Lower lobe of right lung (tissue), 2 donors: ENCODE measurements around the gene NUBP1. TPM values are rescaled to one million over a fixed set of nuclear protein-coding genes. Genes with fewer than 3 reads are reported as not detected.

ENCODE experiments used
- ATAC-seq, 2 donors: fragments of 200-7000 bp; cut with Tn5 transposase; one replicate each; pipeline ENCODE4 v1.9.1; 2020 to 2022; ENCODE audit warnings: mild to moderate bottlenecking in 2 of 2, moderate library complexity in 2 of 2
- DNase-seq: peaks from one replicate; pipeline ENCODE4 v3.0.0-alpha.2; 2020
- H3K27ac ChIP-seq: fragments of 200-600 bp; one replicate; pipeline ENCODE4 v1.8.0; 2022
- H3K27me3 ChIP-seq: fragments of 200-600 bp; one replicate; pipeline ENCODE4 v1.8.0; 2022; ENCODE audit warnings: low read depth
- H3K36me3 ChIP-seq: fragments of 200-600 bp; one replicate; pipeline ENCODE4 v1.8.0; 2022; ENCODE audit warnings: mild to moderate bottlenecking
- H3K4me1 ChIP-seq: fragments of 200-600 bp; one replicate; pipeline ENCODE4 v1.8.0; 2022
- H3K4me3 ChIP-seq: fragments of 200-600 bp; one replicate; pipeline ENCODE4 v1.8.0; 2022; ENCODE audit warnings: mild to moderate bottlenecking
- H3K9me3 ChIP-seq: fragments of 200-600 bp; one replicate; pipeline ENCODE4 v1.8.0; 2022
- CTCF ChIP-seq: fragments of 200-600 bp; IDR thresholded peaks from one replicate; pipeline ENCODE4 v1.8.0; 2022; ENCODE audit warnings: antibody characterized with exemption, mild to moderate bottlenecking
- intact Hi-C: fragments of 100-400 bp; cut with DNase I; formaldehyde crosslinking; loops from one replicate; pipeline ENCODE4 v1.11.0; 2022
- total RNA-seq: library from RNA; stranded (reverse); fragmentation: NEBNext Ultra II Directional; extraction: Animal tissue kit (Norgen Biotek cat#: 25700); gene quantifications from one replicate; pipeline ENCODE4 v1.2.1, GENCODE V29; 2021
- donor health status: DM: no; HTN: yes; CAD: no; lungs with severe emphysema.

The NUBP1 gene
- total RNA-seq, 1 donor from 2014 or later: 37.7 TPM

DNA sequence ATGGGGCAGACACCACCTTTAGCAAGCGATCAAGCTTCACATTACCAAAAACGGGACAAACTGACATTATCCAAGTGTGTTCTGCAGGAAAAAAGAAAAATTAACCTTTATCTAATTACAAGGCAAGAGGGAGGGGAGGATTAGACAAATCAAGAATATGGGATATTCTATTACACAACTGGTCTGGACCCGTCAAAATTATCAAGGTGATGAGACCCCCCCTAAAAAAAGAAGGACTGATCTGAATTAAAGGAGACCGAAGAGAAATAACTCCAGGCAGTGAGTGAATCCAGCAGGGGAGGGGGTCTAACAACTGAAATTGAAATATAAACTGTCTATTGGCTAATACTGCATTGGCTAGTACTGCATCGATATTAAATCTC is 424 bp upstream of the NUBP1 start:
- Histone ChIP-seq H3K27ac (peak overlapping the region; percentile 99), H3K27me3 (no peaks in the 10 kb centered on the region), H3K9me3 (no peaks in the 10 kb centered on the region), H3K36me3 (peaks cover 20% of the 10 kb centered on the region), H3K4me1 (peaks cover 40% of the 10 kb centered on the region), H3K4me3 (peak overlapping the region; percentile 71)
- no peak for DNase-seq
- no peak for TF ChIP-seq CTCF
- intact Hi-C loops: no loop called here
- no peak for ATAC-seq

DNA sequence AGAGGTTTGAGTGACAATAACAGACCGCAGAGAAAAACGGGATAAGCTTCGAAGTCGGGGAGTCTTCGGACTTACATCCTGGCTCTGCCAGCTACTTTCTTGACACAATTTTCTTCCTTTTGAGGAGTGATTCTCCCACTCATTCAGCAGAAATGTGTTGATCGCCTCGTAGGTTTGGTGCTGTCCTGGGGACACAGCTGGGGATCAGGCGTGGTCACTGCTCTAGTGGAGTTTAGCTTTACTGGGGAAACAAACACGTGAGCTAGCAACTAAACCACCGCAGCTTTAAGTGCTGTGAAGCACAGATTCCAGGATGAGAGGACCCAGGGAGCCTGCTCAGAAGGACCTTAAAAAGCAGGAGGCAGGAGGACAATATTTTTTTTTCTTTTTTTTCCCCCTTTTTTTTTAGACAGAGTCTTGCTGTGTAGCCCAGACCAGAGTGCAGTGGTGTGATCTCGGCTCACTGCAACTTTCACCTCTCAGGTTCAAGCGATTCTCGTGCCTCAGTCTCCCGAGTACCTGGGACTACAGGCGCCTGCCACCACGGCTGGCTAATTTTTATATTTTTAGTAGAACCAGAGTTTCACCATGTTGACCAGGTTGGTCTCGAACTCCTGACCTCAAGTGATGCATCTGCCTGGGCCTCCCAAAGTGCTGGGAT is 858 bp downstream of the NUBP1 start:
- H3K27ac ChIP-seq: peak overlapping the region; percentile 99
- H3K4me3 ChIP-seq: peak overlapping the region; percentile 71
- DNase-seq (no peak), ATAC-seq (peak; percentile 34 to 40)
- TF ChIP-seq CTCF: no peak
- intact Hi-C loops: no loop called here
- peaks cover 32% of the 10 kb centered on the region for H3K36me3 ChIP-seq
- no peaks in the 10 kb centered on the region for H3K9me3 ChIP-seq
- H3K27me3 ChIP-seq: no peaks in the 10 kb centered on the region
- peaks cover 30% of the 10 kb centered on the region for H3K4me1 ChIP-seq

DNA sequence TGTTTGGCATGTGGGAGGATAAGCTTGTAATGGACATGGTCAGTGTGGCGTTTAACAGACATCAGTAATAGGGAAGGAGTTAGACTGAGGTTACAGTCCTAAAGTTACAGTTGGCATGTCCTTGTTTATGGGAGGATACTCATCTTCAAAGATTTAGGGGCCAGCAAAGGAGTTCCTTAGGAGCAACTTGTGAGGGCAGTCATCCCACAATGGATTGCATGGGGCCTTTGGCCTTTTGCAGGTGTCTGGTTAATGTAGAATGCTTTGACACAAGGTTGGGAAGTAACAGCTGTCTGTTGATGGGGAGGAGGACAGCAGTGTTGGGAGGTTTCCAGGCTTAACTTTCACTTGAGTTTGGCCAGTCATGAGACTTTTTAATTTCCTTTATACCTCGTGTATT is 2.2 kb downstream of the NUBP1 start:
- no peaks in the 10 kb centered on the region for H3K27me3 ChIP-seq
- no peak overlapping the region for H3K27ac ChIP-seq
- H3K9me3 ChIP-seq: no peaks in the 10 kb centered on the region
- ATAC-seq (no peak), DNase-seq (no peak)
- intact Hi-C loops: no loop called here
- no peak for TF ChIP-seq CTCF
- peaks cover 45% of the 10 kb centered on the region for H3K36me3 ChIP-seq
- H3K4me3 ChIP-seq: no peak overlapping the region
- H3K4me1 ChIP-seq: peaks cover 30% of the 10 kb centered on the region

- Histone ChIP-seq H3K9me3 (no peaks in the 10 kb centered on the region), H3K27ac (no peak overlapping the region), H3K36me3 (peaks cover 89% of the 10 kb centered on the region), H3K4me1 (peaks cover 6% of the 10 kb centered on the region), H3K4me3 (no peak overlapping the region), H3K27me3 (no peaks in the 10 kb centered on the region)
- intact Hi-C loops: no loop called here
- ATAC-seq (no peak), DNase-seq (no peak)
- TF ChIP-seq CTCF: no peak
Observed at GRCh38 chr16:10750793-10751192, 7.2 kb downstream of the NUBP1 start.

GRCh38 chr16:10751291-10751697 is 7.7 kb downstream of the NUBP1 start:
- H3K27ac ChIP-seq: no peak overlapping the region
- no peaks in the 10 kb centered on the region for H3K9me3 ChIP-seq
- DNase-seq (no peak), ATAC-seq (peak in 1 of 2 donors; percentile 50)
- peaks cover 93% of the 10 kb centered on the region for H3K36me3 ChIP-seq
- intact Hi-C loops: no loop called here
- H3K27me3 ChIP-seq: no peaks in the 10 kb centered on the region
- no peak for TF ChIP-seq CTCF
- no peak overlapping the region for H3K4me3 ChIP-seq
- peaks cover under 1% of the 10 kb centered on the region for H3K4me1 ChIP-seq
